Measurements from ENCODE around the gene DAAM1. TPM values are rescaled to one million over a fixed set of nuclear protein-coding genes. Genes with fewer than 3 reads are reported as not detected.

Gene DAAM1
- total RNA-seq, 1 experiment from 2014 or later = 30.4 TPM

DNA sequence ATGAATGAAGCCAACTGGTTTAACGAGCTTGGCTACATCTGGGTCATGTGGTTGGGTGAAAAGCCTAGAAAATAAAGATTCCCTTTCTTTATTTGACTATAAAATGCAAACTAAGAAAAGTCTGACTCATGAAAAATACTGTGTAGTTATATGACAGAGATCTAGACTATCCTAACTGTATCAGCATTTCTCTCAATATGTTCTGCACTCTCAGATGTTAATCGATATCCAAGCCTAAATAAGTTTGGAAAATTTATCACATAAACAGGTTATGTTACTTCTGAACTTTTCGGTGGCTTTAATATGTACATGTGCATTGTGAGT is 133.1 kb downstream of the DAAM1 start:
- ChIA-PET POLR2A (interaction anchor here (0.8 kb wide), 1 partner anchor 9 kb away, joined by 3 read pairs; no protein-coding TSS in a partner anchor), CTCF (no interaction called here)
- H3K27me3 Mint-ChIP-seq (ENCODE audit: low read depth) = no peaks in the 10 kb centered on the region
- H3K4me1 Mint-ChIP-seq = peaks cover 5% of the 10 kb centered on the region
- H3K4me3 Mint-ChIP-seq = no peak overlapping the region
- TF ChIP-seq, protein P1, sequence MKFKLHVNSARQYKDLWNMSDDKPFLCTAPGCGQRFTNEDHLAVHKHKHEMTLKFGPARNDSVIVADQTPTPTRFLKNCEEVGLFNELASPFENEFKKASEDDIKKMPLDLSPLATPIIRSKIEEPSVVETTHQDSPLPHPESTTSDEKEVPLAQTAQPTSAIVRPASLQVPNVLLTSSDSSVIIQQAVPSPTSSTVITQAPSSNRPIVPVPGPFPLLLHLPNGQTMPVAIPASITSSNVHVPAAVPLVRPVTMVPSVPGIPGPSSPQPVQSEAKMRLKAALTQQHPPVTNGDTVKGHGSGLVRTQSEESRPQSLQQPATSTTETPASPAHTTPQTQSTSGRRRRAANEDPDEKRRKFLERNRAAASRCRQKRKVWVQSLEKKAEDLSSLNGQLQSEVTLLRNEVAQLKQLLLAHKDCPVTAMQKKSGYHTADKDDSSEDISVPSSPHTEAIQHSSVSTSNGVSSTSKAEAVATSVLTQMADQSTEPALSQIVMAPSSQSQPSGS (CRISPR knock-in tag; IDR thresholded peaks at IDR 0.05; ENCODE audit: borderline replicate concordance, low read depth) = no peak
- TF ChIP-seq SOX15 (CRISPR knock-in tag; IDR thresholded peaks at IDR 0.05) (no peak), JAZF1 (CRISPR knock-in tag; IDR thresholded peaks at IDR 0.05) (no peak), PRRX2 (CRISPR knock-in tag; IDR thresholded peaks at IDR 0.05) (no peak), GRHL2 (CRISPR knock-in tag; IDR thresholded peaks at IDR 0.05; ENCODE audit: insufficient replicate concordance, severe bottlenecking) (no peak)
- TF ChIP-seq, protein P2, sequence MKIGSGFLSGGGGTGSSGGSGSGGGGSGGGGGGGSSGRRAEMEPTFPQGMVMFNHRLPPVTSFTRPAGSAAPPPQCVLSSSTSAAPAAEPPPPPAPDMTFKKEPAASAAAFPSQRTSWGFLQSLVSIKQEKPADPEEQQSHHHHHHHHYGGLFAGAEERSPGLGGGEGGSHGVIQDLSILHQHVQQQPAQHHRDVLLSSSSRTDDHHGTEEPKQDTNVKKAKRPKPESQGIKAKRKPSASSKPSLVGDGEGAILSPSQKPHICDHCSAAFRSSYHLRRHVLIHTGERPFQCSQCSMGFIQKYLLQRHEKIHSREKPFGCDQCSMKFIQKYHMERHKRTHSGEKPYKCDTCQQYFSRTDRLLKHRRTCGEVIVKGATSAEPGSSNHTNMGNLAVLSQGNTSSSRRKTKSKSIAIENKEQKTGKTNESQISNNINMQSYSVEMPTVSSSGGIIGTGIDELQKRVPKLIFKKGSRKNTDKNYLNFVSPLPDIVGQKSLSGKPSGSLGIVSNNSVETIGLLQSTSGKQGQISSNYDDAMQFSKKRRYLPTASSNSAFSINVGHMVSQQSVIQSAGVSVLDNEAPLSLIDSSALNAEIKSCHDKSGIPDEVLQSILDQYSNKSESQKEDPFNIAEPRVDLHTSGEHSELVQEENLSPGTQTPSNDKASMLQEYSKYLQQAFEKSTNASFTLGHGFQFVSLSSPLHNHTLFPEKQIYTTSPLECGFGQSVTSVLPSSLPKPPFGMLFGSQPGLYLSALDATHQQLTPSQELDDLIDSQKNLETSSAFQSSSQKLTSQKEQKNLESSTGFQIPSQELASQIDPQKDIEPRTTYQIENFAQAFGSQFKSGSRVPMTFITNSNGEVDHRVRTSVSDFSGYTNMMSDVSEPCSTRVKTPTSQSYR (CRISPR knock-in tag; IDR thresholded peaks at IDR 0.05) = no peak
- TF ChIP-seq, protein P3, sequence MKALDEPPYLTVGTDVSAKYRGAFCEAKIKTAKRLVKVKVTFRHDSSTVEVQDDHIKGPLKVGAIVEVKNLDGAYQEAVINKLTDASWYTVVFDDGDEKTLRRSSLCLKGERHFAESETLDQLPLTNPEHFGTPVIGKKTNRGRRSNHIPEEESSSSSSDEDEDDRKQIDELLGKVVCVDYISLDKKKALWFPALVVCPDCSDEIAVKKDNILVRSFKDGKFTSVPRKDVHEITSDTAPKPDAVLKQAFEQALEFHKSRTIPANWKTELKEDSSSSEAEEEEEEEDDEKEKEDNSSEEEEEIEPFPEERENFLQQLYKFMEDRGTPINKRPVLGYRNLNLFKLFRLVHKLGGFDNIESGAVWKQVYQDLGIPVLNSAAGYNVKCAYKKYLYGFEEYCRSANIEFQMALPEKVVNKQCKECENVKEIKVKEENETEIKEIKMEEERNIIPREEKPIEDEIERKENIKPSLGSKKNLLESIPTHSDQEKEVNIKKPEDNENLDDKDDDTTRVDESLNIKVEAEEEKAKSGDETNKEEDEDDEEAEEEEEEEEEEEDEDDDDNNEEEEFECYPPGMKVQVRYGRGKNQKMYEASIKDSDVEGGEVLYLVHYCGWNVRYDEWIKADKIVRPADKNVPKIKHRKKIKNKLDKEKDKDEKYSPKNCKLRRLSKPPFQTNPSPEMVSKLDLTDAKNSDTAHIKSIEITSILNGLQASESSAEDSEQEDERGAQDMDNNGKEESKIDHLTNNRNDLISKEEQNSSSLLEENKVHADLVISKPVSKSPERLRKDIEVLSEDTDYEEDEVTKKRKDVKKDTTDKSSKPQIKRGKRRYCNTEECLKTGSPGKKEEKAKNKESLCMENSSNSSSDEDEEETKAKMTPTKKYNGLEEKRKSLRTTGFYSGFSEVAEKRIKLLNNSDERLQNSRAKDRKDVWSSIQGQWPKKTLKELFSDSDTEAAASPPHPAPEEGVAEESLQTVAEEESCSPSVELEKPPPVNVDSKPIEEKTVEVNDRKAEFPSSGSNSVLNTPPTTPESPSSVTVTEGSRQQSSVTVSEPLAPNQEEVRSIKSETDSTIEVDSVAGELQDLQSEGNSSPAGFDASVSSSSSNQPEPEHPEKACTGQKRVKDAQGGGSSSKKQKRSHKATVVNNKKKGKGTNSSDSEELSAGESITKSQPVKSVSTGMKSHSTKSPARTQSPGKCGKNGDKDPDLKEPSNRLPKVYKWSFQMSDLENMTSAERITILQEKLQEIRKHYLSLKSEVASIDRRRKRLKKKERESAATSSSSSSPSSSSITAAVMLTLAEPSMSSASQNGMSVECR (CRISPR knock-in tag; IDR thresholded peaks at IDR 0.05; ENCODE audit: borderline replicate concordance) = no peak
- TF ChIP-seq, protein P4, sequence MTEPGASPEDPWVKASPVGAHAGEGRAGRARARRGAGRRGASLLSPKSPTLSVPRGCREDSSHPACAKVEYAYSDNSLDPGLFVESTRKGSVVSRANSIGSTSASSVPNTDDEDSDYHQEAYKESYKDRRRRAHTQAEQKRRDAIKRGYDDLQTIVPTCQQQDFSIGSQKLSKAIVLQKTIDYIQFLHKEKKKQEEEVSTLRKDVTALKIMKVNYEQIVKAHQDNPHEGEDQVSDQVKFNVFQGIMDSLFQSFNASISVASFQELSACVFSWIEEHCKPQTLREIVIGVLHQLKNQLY (CRISPR knock-in tag; IDR thresholded peaks at IDR 0.05) = no peak
- TF ChIP-seq, protein P5, sequence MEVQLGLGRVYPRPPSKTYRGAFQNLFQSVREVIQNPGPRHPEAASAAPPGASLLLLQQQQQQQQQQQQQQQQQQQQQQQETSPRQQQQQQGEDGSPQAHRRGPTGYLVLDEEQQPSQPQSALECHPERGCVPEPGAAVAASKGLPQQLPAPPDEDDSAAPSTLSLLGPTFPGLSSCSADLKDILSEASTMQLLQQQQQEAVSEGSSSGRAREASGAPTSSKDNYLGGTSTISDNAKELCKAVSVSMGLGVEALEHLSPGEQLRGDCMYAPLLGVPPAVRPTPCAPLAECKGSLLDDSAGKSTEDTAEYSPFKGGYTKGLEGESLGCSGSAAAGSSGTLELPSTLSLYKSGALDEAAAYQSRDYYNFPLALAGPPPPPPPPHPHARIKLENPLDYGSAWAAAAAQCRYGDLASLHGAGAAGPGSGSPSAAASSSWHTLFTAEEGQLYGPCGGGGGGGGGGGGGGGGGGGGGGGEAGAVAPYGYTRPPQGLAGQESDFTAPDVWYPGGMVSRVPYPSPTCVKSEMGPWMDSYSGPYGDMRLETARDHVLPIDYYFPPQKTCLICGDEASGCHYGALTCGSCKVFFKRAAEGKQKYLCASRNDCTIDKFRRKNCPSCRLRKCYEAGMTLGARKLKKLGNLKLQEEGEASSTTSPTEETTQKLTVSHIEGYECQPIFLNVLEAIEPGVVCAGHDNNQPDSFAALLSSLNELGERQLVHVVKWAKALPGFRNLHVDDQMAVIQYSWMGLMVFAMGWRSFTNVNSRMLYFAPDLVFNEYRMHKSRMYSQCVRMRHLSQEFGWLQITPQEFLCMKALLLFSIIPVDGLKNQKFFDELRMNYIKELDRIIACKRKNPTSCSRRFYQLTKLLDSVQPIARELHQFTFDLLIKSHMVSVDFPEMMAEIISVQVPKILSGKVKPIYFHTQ (CRISPR knock-in tag; IDR thresholded peaks at IDR 0.05) = no peak
- no peak for DNase-seq (ENCODE audit: low spot score)
- no peak overlapping the region for H3K27ac Mint-ChIP-seq
- no peaks in the 10 kb centered on the region for H3K36me3 Mint-ChIP-seq
- ATAC-seq = no peak
- no peaks in the 10 kb centered on the region for H3K9me3 Mint-ChIP-seq

DNA sequence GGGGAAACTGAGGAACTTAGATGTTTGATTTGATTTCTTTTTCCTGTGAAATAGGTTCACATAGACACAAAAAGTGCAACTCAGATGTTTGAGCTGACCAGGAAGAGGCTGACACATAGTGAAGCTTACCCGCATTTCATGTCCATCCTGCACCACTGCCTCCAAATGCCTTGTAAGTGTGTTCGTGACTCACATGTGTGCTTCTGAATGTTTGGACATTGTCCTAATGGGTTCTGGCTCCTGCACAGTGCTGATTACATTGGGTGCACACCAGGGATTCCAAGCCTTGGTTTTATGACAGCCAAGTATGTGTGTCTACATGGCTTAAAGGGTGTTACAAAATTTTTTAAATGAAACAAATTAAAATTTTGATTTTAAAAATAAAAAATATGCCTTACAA is 137.4 kb downstream of the DAAM1 start:
- DNase-seq (ENCODE audit: low spot score) (no peak), ATAC-seq (no peak)
- Mint-ChIP-seq H3K27ac (no peak overlapping the region), H3K4me3 (no peak overlapping the region), H3K36me3 (no peaks in the 10 kb centered on the region; the same call in 1 of the 2 replicates), H3K4me1 (peaks cover 28% of the 10 kb centered on the region), H3K27me3 (ENCODE audit: low read depth) (no peaks in the 10 kb centered on the region), H3K9me3 (no peaks in the 10 kb centered on the region)
- POLR2A ChIA-PET = no interaction called here
- CTCF ChIA-PET = interaction anchor here (1.0 kb wide), 1 partner anchor 63 kb away, joined by 3 read pairs; no protein-coding TSS in a partner anchor
- no peak for TF ChIP-seq ZNF138 (CRISPR knock-in tag; conservative IDR thresholded peaks at IDR 0.05)
- TF ChIP-seq, protein P6, sequence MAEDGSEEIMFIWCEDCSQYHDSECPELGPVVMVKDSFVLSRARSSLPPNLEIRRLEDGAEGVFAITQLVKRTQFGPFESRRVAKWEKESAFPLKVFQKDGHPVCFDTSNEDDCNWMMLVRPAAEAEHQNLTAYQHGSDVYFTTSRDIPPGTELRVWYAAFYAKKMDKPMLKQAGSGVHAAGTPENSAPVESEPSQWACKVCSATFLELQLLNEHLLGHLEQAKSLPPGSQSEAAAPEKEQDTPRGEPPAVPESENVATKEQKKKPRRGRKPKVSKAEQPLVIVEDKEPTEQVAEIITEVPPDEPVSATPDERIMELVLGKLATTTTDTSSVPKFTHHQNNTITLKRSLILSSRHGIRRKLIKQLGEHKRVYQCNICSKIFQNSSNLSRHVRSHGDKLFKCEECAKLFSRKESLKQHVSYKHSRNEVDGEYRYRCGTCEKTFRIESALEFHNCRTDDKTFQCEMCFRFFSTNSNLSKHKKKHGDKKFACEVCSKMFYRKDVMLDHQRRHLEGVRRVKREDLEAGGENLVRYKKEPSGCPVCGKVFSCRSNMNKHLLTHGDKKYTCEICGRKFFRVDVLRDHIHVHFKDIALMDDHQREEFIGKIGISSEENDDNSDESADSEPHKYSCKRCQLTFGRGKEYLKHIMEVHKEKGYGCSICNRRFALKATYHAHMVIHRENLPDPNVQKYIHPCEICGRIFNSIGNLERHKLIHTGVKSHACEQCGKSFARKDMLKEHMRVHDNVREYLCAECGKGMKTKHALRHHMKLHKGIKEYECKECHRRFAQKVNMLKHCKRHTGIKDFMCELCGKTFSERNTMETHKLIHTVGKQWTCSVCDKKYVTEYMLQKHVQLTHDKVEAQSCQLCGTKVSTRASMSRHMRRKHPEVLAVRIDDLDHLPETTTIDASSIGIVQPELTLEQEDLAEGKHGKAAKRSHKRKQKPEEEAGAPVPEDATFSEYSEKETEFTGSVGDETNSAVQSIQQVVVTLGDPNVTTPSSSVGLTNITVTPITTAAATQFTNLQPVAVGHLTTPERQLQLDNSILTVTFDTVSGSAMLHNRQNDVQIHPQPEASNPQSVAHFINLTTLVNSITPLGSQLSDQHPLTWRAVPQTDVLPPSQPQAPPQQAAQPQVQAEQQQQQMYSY (CRISPR knock-in tag; IDR thresholded peaks at IDR 0.05) = no peak
- no peak for TF ChIP-seq NR1H2 (CRISPR knock-in tag; IDR thresholded peaks at IDR 0.05)
- TF ChIP-seq ZNF219 (CRISPR knock-in tag; IDR thresholded peaks at IDR 0.05; ENCODE audit: borderline replicate concordance) = no peak
- TF ChIP-seq SOX15 (CRISPR knock-in tag; IDR thresholded peaks at IDR 0.05) = no peak
- TF ChIP-seq FOXP1 (CRISPR knock-in tag; IDR thresholded peaks at IDR 0.05; ENCODE audit: borderline replicate concordance) = no peak
- TF ChIP-seq KAT7 (CRISPR knock-in tag; IDR thresholded peaks at IDR 0.05; ENCODE audit: borderline replicate concordance) = no peak
- TF ChIP-seq, protein P7, sequence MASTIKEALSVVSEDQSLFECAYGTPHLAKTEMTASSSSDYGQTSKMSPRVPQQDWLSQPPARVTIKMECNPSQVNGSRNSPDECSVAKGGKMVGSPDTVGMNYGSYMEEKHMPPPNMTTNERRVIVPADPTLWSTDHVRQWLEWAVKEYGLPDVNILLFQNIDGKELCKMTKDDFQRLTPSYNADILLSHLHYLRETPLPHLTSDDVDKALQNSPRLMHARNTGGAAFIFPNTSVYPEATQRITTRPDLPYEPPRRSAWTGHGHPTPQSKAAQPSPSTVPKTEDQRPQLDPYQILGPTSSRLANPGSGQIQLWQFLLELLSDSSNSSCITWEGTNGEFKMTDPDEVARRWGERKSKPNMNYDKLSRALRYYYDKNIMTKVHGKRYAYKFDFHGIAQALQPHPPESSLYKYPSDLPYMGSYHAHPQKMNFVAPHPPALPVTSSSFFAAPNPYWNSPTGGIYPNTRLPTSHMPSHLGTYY (CRISPR knock-in tag; IDR thresholded peaks at IDR 0.05) = no peak
- no peak for TF ChIP-seq CREB1 (CRISPR knock-in tag; IDR thresholded peaks at IDR 0.05)
